RPMI7951 (cell line): ENCODE results near the gene AFAP1L2. TPM values are rescaled to one million over a fixed set of nuclear protein-coding genes. Genes with fewer than 3 reads are reported as not detected.

Experiments
- DNase-seq: peaks from one replicate; pipeline ENCODE4 v3.0.0-alpha.2; 2012; ENCODE audit warnings: low read depth
- total RNA-seq: library from RNA; depleted of rRNA; stranded (reverse); fragments of >200 nt; shearing (Covaris generic); gene quantifications from 2 replicates; pipeline ENCODE4 v1.2.3, GENCODE V29; 2014; rRNA removed

Gene AFAP1L2
- total RNA-seq = 1.7 and 2.0 TPM in 2 replicates

DNA sequence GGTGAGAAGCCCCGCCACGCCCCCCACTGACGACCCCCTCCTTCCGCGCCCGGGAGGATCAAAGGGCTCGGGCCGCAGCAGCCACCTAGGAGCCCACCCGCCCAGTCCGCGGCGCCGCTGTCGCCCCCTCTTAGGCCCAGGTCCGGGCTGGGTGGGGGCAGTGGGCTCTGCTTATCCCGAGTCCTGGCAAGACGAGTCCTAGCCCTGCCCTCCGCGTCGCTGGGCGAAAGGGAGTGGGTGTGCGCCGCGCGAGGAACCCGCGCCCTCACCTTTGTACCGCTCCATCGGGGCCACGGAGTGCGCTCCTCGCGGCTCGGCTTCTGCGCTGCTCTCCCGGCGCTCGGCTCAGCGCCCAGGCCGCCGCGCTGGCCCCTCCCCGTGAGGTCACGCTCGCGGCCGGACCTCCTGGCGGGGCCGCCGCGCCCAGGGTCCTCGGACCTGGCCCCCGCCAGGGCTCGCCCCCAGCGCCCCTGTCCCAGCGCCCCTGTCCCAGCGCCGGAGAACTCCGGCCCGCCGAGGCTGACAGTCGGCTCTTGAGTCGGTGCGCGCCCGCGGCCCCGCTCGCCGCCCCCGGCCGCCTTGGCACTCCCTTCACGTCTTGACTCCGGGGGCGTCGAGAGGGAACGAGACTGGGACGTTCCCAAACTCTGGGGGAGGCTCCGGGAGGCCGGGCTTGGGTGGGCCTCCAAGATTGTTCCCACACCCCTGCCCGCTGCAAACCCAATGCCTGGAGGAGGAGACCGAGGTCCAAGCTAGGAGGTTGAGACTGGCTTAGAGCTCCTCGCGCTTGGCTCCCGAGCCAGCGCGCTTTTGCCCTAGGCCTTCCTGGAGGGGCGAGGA lies at the start of gene AFAP1L2:
Gene AFAP1L2 (minus strand): TSS at position 332 of the 840 bp plus-strand sequence. CDS start 47 bp downstream, at position 285.
- no peak for DNase-seq

- no peak for DNase-seq
Observed at GRCh38 chr10:114453576-114453975, 49.3 kb upstream of the AFAP1L2 start.

DNA sequence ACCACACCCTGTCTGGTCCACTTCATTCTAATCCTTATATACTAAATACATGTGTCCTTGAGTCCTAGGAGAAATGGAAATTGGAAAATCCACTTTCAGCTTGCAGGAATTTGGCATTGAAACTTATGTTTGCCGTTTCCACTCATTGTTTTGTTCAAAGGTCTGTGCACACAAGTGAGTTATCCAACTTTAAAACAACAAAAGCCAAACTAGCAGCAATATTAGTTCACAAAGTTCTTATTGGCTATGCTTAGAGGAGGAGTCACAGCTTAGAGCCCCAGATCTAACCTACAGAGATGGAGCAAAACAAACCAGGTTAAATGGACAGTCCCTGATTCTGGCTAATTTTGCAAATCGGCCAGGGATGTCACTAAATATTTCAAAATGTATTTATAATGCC lies 44.6 kb upstream of the AFAP1L2 start:
- DNase-seq = no peak

- DNase-seq = no peak
Observed at GRCh38 chr10:114445332-114445731, 41.0 kb upstream of the AFAP1L2 start.

GRCh38 chr10:114444819-114445218 lies 40.5 kb upstream of the AFAP1L2 start:
- no peak for DNase-seq

- no peak for DNase-seq
Observed at GRCh38 chr10:114442091-114442630, 37.9 kb upstream of the AFAP1L2 start.

DNA sequence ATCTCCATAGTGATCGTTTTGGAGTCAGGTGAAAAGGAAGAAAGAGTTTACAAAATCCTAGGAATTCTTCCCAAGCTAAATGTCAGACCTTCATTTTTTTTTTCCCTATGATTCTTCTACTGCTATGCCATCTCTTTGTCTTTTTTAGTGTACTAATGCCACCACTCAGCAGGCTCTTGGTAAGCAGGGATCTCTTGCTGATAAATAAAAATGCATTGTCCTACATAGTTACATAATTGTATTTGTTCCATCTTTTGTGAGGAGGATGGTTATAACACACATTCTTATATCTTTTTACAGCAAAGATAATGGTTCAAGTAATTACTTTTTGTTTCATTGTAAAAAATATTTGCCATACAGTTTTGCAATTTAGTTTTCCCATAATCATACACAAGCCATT lies 36.8 kb upstream of the AFAP1L2 start:
- no peak for DNase-seq

DNA sequence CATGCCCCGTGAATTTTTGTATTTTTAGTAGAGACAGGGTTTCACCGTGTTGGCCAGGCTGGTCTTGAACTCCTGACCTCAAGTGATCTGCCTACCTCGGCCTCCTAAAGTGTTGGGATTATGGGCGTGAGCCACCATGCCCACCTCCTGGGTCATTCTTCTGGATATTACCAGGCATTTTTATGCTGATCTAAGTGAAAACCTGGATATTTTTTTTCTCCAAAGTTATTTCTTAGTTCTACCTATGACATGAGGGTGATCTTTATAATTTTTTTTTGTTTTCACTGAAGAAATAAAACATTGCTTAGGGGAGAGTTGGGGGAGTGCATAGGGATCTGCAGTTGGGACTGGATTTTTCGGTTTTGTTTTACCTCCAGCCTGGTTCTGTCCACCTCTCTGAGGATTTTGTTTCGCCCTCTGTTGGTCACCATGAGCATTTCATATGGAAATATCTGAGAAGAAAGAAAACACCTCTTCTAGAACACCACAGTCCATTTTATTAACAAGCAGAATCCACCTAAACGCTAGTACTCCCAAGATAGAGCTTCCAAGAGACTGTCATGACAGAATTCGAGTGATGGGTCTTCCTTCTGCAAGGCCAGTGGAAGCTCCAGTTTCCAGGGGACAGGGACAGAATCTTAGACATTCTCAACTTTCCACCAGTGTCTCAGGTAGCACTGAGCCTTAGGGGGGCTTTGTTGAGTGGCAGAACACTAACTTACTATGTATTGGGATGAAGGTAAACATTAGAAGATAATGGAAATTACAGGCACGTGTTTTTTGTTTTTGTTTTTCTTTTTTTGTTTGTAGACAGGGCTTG lies 33.4 kb upstream of the AFAP1L2 start:
- peak; percentile 36 for DNase-seq

GRCh38 chr10:114436941-114437340 lies 32.6 kb upstream of the AFAP1L2 start:
- DNase-seq = no peak

DNA sequence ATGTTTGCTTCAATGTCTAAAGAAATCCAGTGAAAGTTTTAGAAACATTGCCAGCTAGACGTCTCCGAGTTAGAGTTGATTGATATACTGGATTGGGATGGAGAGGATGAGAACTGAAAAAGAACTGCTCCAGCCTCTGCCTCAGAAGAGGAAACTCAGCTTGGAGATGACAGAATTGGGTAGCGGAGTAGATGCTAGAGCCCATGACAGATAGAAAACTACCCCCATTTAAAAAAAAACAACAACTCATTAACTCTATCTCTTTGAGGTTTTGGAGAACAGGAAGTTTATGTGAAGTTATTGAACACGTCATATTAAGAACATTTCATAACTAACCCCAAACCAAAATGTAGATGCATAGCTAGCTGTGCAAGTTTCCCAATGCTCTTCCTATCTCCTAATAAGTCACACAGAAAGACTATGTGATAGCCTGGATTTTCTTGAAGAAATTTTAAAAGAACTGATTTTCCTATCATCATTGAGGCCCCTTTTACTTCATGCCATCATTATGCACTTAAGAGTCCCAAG lies 28.3 kb upstream of the AFAP1L2 start:
- DNase-seq = no peak

DNA sequence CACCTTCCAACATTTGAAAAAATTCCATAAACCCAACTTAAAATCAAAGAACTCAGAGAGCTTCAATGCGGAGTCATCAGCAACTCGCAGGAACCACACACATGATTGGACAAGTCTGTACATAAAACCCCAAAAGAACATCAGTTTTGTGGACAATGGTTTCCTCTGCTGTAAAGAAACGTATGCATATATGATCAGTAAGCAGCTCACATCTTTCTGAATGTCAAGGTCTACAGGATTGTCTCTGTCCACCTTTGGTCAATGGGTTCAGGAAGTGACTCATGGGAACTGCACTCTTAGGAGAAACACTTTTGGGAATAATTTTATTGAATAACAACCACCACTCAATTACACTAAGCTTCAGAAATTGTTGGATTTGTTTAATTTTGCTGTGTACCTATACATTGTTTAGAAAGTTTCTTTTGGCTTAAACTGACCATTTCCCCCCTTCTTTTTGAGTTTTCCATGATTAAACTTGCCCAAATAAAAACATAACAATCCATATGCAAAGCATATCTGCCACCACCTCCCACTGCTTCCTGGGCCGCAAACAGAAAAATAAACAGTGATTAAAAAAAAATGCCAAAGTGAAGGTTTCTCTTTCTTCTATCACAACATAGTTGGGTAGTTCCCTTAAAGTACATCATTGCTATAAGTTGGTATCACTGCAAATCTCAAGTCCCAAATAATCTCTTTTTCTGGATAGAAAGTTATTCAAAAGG lies 27.3 kb upstream of the AFAP1L2 start:
- DNase-seq = no peak

- DNase-seq = no peak
Observed at GRCh38 chr10:114430688-114431413, 26.5 kb upstream of the AFAP1L2 start.

DNA sequence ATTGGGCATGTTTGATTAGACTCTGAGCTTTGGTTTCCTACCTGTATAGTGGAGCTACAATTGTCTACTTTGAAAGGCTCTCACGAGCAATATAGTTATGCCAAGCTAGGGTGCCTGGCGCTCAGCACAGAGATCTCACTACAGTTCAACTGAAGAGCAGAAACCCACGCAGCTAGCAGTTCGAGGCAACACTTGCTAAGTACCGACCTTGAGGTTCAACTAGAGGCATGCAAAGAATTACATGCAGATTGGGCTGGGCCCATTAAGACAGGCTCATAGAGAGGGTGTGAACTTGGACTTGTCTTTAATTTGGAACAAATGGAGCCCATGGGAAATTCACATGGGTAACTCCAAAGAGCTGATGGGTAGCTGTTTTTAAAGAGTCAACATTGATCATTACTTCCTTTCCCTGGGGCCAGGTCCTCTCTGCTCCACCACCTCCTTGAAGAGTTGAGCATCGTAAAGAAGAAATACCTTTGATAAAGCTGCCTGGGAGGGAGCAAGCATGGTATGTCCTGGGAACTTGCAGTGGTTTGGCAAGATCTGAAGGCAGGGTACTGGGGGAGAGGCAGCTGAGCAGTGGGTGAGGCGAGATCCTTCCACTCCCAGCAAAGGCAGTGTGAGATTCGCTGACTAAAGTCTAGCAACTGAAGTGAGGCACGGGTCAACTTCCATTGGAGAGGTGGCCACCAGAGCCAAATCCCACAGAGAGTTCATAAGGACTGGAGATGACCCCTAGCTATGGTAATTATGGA lies 25.5 kb upstream of the AFAP1L2 start:
- no peak for DNase-seq

DNA sequence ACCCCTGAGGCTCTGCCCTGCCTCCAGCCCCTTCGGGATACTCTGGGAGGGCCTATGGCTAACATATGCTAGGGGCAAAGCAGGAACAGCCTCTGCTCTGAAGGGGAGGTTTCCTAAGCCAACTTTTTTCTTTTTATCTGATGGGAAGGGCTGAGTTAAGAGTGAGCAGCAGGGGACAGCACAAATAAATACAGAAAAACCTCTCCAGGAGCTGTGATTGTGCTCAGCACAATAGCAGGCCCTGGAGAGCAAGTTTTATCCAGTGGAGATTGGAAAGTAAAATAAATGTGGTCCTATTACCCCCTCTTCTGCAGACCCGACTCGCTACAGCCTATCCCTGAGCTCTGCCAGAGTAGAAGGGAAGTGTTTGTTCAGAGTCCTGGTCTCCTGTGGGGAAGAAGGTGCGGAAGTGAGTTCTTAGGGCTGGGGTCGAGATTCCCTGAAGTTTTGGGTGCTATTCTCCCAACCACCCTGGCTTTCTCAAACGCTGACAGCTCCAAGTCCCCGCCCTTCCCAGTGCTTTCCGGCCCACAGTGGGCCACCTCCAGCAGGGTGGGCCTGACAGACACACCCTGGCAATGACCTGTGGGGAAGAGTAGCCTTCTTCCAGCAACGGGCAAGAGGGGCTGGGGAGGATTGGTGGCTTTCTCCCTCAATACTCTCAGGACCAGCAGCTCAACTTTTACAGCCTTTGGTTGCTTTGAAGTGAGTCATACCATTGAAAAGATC lies 23.0 kb upstream of the AFAP1L2 start:
- no peak for DNase-seq

DNA sequence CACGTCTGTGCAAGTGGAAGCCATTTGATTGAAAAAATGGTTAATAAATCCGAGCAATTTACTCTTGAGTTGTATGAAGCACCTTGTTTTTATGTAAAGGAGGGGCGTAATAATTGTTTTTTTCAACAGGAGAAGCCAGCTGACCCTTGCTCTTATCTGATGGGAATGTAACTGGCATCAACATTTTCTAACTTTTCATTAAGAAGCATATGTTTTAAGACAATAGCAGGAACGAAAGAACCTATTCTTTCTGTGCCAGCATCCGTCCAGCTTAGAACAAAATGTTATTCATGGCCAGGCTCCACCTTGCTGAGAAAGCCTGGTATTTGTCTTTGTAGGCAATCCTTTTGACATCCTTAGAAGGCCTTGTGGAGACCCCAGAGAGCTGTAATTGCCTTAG lies 22.2 kb upstream of the AFAP1L2 start:
- DNase-seq = no peak

DNA sequence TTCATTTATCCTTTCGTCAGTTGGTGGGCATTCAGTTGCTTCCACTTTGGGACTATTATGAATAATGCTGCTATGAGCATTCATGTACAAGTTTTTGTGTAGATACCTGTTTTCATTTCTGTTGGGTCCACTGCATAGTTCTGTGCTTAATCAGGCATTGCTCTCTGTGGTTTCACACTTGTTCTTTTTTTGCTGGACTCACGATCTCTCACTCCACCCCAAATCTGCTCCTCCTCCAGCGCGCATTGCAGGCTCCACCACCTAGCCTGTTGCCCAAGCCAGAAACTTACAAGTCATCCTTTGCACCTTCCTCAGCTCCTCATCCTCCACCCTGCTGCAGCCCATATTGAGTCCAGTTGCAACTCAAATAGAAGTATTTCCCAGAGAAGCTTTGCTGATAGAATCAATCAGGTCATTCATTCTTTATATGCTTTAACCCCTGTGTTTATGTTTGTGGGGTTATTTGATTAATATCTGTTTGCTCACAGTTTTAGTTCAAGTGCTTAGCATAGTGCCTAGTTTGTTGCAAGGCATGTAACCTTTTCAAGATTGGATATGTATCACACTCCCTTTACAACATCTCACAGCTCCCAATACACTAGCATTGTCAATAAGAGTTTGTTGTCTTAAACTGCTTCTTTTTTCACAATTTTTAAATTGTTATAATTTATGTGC lies 16.6 kb upstream of the AFAP1L2 start:
- DNase-seq = no peak

DNA sequence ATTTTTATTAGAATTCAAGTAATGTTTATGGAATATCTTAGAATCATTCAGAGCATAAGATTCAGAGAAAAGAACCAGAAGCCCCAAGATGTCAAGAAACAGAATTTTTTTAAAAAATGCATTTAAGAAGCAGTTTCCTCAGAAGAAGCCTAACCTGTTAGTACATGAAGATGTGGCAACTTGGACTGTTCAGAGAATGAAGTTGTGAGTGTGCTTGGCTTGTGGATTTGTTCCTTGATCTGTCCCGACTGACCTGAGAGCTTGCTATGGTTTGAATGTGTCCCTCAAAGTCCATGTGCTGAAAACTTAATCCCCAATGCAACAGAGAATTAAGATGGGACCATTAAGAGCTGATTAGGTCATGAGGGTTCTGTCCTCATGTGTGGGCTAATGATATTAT lies 13.8 kb upstream of the AFAP1L2 start:
- DNase-seq = no peak

- peak; percentile 58 for DNase-seq
Observed at GRCh38 chr10:114412907-114413797, 8.8 kb upstream of the AFAP1L2 start.
